HepG2 (cell line): ENCODE measurements around the gene PRICKLE2.

Experiments
- ARNT ChIP-seq: fragments of 450-650 bp; IDR thresholded peaks from 2 replicates; pipeline ENCODE4 v1.6.1; 2017
- CTCF ChIP-seq: sonication (generic); formaldehyde crosslinking; IDR thresholded peaks from 2 replicates; pipeline ENCODE4 v1.5.0; 2020; ENCODE audit warnings: mild to moderate bottlenecking, missing genetic modification reagents, moderate library complexity
- FOXP1 ChIP-seq, 2 experiments: fragments of 450-650 bp in 1 of 2; IDR thresholded peaks; 2 replicates each; pipeline ENCODE4 v1.6.1; 2017 to 2018; ENCODE audit warnings: antibody characterized with exemption in 1 of 2
- RFX5 ChIP-seq: IDR thresholded peaks from 2 replicates; pipeline ENCODE4 v1.6.1; 2011; ENCODE audit warnings: low read depth, low read length, improper control_type of control experiment
- SMARCC2 ChIP-seq: fragments of 450-650 bp; IDR thresholded peaks from 2 replicates; pipeline ENCODE4 v1.6.1; 2017; ENCODE audit warnings: antibody characterized with exemption, mild to moderate bottlenecking
- SRY ChIP-seq: sonication (generic); formaldehyde crosslinking; IDR thresholded peaks from 2 replicates; pipeline ENCODE4 v1.8.0; 2022; ENCODE audit warnings: mild to moderate bottlenecking, missing genetic modification reagents

- TF ChIP-seq CTCF: no peak
- no peak for TF ChIP-seq SRY
- TF ChIP-seq FOXP1 (IDR thresholded peaks at IDR 0.05): no peak
- no peak for TF ChIP-seq FOXP1 (CRISPR knock-in tag; IDR thresholded peaks at IDR 0.05)
- no peak for TF ChIP-seq RFX5
- no peak for TF ChIP-seq ARNT
- TF ChIP-seq SMARCC2: no peak
Observed at GRCh38 chr3:64055076-64055475, 170.2 kb downstream of the PRICKLE2 start.
